Activated CD8-positive, alpha-beta memory T cell treated with anti-CD3 and anti-CD28 coated beads for 24 hours (primary cell): ENCODE measurements around the gene DDI1.
"Not testable (repeated sequence)": the region's sequence is repeated elsewhere in the genome, so short reads cannot be mapped to it uniquely, and the experiment has no call there.

Source experiments
- DNase-seq: peaks from one replicate; pipeline ENCODE4 v3.0.0-alpha.2; 2020

Gene DDI1

GRCh38 chr11:104043142-104043541, 6.7 kb downstream of the DDI1 start:
- no peak for DNase-seq

- no peak for DNase-seq
These were observed 7.3 kb downstream of the DDI1 start for GRCh38 chr11:104043678-104044239.

DNA sequence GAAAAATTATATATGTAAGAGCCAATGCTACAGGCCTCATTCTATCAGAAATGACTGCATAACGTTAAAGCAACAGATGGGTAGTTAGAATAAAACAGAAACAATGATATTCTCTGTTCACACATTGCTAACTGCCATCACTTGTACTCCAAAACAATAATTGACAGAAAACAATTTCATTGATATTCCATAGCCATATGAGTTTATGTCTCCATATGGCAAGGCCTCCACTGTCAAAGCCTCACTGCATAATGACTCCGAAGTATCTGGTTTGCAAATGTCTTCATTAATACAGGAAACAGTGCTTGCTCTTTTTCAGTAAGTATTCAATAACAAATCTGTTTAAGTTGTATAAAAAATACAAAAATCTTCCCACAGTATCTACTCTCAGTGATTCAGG, 9.9 kb downstream of the DDI1 start:
- DNase-seq = no peak

DNA sequence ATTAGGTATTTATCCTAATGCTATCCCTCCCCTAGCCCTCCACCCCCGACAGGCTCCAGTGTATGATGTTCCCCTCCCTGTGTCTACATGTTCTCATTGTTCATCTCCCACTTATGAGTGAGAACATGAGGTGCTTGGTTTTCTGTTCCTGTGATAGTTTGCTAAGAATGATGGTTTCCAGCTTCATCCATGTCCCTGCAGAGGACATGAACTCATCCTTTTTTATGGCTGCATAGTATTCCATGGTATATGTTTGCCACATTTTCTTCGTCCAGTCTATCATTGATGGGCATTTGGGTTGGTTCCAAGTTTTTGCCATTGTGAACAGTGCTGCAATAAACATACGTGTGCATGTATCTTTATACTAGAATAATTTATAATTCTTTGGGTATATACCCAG, 10.4 kb downstream of the DDI1 start:
- not testable (repeated sequence) for DNase-seq

- DNase-seq = no peak
These were observed 12.7 kb downstream of the DDI1 start for GRCh38 chr11:104049116-104049515.

DNA sequence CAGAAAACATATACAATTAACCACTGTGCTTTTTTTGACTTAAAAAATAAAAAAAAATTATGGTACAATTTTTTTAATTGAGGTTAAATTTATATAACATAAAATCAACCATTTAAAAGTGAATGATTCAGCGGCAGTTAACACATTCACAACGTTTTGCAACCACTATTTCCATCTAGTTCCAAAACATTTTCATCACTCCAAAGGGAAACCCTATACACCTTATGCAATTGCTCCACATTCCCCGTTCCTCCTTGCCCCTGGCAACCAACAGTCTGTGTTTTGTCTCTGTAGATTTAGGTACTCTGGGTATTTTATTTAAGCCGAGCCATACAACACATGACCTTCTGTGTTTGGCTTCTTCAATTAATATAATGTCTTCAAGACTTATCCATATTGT, 15.3 kb downstream of the DDI1 start:
- DNase-seq = no peak

DNA sequence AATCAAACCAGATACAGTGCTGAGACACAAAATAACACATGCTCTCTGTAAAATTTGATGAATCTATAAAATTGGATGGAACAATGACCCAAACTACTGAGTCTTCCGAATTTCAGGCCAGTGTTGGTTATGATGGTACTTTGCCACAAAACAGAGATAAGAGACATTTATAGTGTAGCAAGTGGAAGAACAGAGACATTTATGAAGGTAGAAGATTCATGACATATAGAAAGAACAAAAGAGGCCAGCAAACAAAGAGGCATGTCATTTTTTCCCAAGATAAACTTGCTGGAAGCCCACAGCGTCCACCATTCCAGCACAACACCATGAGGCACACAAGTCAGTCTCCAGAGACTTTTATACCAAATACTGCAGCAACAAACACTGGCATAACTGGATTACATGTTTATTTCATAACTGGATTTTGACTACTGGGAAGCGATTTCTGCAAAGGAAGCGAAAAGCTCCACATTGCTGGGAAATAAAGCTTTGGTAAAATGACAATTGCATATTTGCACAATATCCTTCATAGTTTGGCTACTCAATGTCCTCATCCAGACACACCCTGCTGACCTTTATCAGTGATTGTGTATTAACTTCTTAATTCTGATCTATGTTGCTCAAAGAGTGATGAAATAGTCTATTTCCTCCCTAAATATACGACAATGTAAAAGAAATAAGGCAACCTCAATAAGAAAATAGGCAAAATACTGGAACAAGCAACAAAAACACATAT, 17.5 kb downstream of the DDI1 start:
- DNase-seq = no peak

DNA sequence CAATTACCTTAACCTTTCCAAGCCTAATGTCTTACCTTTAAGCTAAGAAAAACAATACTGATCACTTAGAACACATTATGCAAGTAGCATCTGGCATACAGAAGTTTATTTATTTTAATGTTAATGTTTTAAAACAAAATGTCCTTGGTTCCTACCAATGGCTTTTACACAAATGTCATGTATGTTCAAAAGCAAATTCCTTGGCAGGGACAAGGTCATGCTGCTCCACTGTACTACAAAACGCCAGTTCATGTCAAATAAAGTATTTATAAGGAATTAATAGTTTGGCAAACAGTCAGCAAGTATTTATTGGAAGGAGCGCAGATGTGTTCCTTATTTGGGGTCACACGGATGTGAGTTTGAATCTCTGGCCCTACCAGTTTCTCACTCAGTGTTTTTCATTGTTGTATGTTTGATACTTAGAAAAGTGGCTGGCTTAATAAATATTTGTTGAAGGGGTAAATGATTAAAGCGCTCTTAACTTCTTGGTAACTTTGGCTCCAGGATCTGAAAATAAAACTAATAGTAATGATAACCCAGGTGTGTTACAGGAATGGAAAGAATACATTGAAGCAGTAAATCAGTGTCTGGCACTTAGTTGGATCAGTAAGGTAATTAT, 18.6 kb downstream of the DDI1 start:
- DNase-seq = no peak

- DNase-seq = no peak
These were observed 19.2 kb downstream of the DDI1 start for GRCh38 chr11:104055596-104055995.

DNA sequence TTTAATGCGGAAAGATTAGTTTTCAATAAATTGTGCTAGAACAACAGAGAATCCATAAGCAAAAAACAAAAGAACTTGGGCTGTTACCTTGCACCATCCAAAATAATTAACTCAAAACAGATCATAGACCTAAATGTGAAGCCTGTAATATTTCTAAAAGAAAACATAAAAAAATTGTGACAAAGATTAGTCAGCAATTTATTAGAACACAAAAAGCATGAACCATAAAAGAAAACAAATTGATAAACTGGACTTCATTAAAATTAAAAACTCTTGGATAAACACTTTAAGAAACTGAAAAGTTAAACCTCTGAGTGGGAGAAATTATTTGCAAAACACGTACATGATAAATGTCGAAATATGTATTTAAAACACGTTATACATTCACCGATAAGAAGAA, 21.5 kb downstream of the DDI1 start:
- no peak for DNase-seq

GRCh38 chr11:104058680-104059079, 22.2 kb downstream of the DDI1 start:
- DNase-seq = no peak

DNA sequence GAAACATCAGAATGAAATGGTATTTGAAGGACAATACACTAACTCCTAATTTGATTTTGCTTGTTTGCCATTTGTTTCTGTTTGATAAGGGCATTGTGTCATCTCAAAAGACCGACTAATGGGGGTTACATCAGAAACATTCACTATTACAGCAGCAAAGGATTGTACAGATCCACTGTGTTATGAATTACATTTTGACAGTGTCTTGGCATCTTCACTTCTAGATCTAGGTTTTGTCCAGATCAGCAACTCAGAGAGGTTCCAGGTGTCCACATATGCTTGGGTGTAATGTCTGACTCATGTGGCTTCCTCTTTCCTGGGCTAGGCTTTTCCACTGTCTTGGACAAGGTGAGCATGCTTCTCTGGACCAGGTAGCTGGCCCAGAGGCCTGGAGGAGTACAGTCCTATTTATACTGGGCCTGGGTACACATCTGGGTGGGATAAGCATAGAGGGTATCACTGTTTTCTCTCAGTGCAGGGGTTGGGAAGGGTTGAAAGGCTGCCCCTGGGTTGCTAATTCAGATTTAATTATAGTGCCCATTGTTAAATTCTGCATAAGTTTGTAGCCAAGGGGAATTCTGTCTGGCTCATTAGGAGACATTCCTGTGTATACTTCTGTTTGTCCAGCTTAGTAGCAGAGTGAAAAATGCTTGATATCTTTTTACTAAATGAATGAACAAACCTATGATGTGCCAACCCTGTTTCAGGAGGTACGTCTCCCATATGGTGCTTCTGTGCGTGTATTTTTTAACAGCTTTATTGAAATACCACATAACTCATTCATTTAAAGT, 23.8 kb downstream of the DDI1 start:
- DNase-seq = no peak

GRCh38 chr11:104060820-104061219, 24.4 kb downstream of the DDI1 start:
- no peak for DNase-seq

DNA sequence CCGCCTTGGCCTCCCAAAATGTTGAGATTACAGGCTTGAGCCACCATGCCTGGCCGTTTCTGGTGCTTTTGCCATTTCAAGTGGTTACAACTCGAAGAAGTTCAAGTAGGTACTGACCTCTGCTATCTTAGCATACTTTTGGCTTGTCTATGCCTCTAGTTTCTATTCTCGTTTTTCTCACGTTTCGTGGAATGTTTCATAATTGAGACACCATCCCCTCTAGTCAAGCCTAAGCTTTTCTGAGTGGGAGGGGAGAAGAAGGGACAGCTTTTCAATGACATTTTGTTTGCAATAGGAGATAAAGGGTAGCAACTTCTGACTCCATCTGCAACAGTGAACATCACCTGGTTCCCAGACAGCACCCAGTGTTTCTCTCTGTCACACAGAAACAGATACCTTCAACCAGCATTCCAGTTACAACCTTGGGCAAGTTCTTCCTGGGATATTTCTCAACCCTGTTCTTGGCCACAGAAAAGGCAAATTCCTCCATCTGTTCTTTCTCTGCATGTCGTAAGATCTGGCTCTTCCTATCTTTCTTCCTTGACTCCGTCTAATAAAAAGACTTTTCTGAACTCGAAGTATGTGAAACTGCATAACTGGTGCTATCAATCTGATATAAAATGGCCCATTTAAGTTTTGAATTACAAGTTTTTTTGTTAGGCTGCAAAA, 25.5 kb downstream of the DDI1 start:
- DNase-seq = no peak

- DNase-seq = no peak
These were observed 27.7 kb downstream of the DDI1 start for GRCh38 chr11:104064034-104064630.

- DNase-seq = no peak
These were observed 31.1 kb downstream of the DDI1 start for GRCh38 chr11:104067534-104067933.

DNA sequence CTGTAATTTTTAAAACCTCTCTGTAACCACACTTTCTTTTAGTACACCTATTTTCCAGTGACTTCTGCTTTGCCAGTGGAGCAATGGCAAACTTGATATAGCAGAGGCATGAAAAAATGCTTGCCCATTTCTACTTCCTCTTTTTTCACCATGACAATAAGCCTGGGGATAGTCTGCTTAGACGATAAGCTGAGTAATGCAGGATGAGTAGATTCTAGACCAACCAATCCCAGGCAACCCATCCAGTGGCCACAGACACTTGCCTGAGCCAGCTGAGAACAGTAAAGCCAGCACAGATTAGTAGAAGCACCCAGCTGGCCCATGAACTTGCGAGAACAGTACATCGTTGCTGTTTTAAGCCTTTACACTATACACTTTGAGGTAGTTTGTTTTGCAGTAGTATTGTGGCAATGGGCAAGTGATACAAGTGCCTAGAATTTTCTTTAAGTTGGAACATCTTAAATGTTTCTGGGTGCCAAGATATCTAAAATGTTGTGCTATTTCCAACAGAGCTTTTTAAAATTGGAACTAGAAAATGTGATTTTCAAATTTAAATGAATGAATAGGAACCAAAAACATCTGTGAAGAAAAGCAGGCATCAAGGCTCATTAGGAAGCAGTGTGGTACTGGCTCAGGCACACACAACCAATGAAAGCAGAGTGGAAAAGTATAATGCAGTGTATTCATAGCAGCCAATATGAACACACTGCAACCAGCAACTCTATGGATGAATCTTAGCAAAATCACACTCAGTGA, 37.7 kb downstream of the DDI1 start:
- no peak for DNase-seq

DNA sequence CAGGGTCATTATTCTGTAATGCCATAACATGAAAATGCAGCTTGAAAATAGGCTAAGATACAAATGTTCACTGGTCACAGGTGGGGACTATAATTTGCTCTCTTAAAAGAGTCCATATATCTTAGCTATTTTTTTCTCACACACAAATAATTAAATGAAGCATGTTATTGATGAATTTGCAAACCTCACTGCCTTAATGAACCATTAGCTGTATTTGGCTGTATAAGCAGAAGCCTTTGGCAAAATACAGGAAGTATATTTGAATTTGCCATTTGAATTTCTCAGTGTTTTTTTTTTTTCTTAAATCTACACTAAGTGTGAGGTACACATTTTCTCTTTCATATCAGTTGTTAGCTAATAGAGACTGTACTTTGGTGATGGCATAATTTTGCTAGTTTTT, 38.7 kb downstream of the DDI1 start:
- no peak for DNase-seq

- DNase-seq = no peak
These were observed 39.3 kb downstream of the DDI1 start for GRCh38 chr11:104075706-104076105.

DNA sequence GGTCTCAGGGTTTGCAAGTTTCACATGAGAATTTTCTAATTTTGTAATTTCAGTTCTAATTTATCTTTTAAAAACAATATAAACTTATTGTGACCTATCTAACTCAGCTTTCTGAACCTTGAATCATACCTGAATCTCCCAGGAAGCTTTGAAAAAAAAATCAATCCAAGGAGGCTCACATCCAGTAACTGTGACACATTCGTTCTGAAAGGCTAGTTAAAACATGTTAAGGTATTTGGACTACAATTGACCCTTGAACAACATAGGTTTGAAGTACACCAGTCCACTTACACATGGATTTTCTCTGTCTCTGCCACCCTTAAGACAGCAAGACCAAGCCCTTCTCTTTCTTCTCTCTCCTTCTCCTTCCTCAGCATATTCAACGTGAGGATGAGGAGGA, 40.0 kb downstream of the DDI1 start:
- DNase-seq = no peak

- no peak for DNase-seq
These were observed 41.8 kb downstream of the DDI1 start for GRCh38 chr11:104078245-104078644.

GRCh38 chr11:104078995-104079394, 42.6 kb downstream of the DDI1 start:
- no peak for DNase-seq
